Sigmoid colon (tissue), 4 donors: ENCODE measurements around the gene PSMA6.

Experiments used
- CTCF ChIP-seq, 4 experiments: fragments of 450-650 bp in 3 of 4; fragments of 200-600 bp in 1 of 4; IDR thresholded peaks; one replicate each; pipeline ENCODE4 v1.5.1; 2016 to 2019; ENCODE audit warnings: antibody characterized with exemption in 4 of 4, mild to moderate bottlenecking in 3 of 4, moderate library complexity in 2 of 4
- EP300 ChIP-seq, 4 donors: sonication (generic); formaldehyde crosslinking; IDR thresholded peaks; one replicate each; pipeline ENCODE4 v1.6.1; 2017; ENCODE audit warnings: antibody characterized with exemption in 4 of 4
- POLR2A ChIP-seq, 2 donors: fragments of 450-650 bp; IDR thresholded peaks; one replicate each; pipeline ENCODE4 v1.6.1; 2016; ENCODE audit warnings: antibody characterized with exemption in 2 of 2, mild to moderate bottlenecking in 2 of 2, moderate library complexity in 2 of 2
- POLR2AphosphoS5 ChIP-seq, 4 donors: sonication (generic); formaldehyde crosslinking; IDR thresholded peaks; one replicate each; pipeline ENCODE4 v1.6.1; 2017; ENCODE audit warnings: antibody characterized with exemption in 4 of 4

- TF ChIP-seq POLR2A (IDR thresholded peaks at IDR 0.05) (no peak), POLR2AphosphoS5 (IDR thresholded peaks at IDR 0.05) (no peak), CTCF (IDR thresholded peaks at IDR 0.05) (no peak), EP300 (IDR thresholded peaks at IDR 0.05) (no peak)
Measured at GRCh38 chr14:35252451-35252868, 39.7 kb upstream of the PSMA6 start.
